Kidney (tissue), 14 donors: Measurements from ENCODE around the gene KY. TPM values are rescaled to one million over a fixed set of nuclear protein-coding genes. Genes with fewer than 3 reads are reported as not detected.

Experiments used
- DNase-seq, 5 donors: peaks; one replicate each; pipeline ENCODE4 v3.0.0-alpha.2; 2013 to 2020
- FAIRE-seq: peaks from 2 replicates; lab custom pipeline; 2012; peaks lifted over from hg19 to GRCh38; lab: Jason Lieb, UNC
- H3K27ac ChIP-seq, 2 donors: one replicate each; pipeline ENCODE4 v1.7.0; 2013; ENCODE audit warnings: low read depth in 2 of 2, low read length in 2 of 2, inconsistent platforms in 1 of 2
- H3K27me3 ChIP-seq: one replicate; pipeline ENCODE4 v1.7.1; 2013; ENCODE audit warnings: low read length, inconsistent platforms; ENCODE audit not compliant: control insufficient read depth, insufficient read depth
- H3K36me3 ChIP-seq, 3 donors: one replicate each; pipeline versions ENCODE4 v1.7.0 to v1.7.1; 2013; ENCODE audit warnings: low read length in 3 of 3, control low read depth in 1 of 3, inconsistent platforms in 1 of 3; ENCODE audit not compliant: insufficient read depth in 3 of 3, control insufficient read depth in 2 of 3
- H3K4me1 ChIP-seq, 3 donors: one replicate each; pipeline versions ENCODE4 v1.7.0 to v1.7.1; 2013; ENCODE audit warnings: low read length in 3 of 3, inconsistent platforms in 1 of 3, low read depth in 1 of 3; ENCODE audit not compliant: control insufficient read depth in 2 of 3, insufficient read depth in 2 of 3
- H3K4me3 ChIP-seq, 3 donors: one replicate each; pipeline versions ENCODE4 v1.7.0 to v1.8.1; 2013; ENCODE audit warnings: low read length in 3 of 3, control low read depth in 1 of 3, inconsistent platforms in 1 of 3
- H3K9ac ChIP-seq, 3 donors: one replicate each; pipeline versions ENCODE4 v1.7.0 to v1.7.1; 2013; ENCODE audit warnings: low read length in 3 of 3, control low read depth in 1 of 3, inconsistent platforms in 1 of 3
- H3K9me3 ChIP-seq, 3 donors: one replicate each; pipeline versions ENCODE4 v1.7.0 to v1.7.1; 2013; ENCODE audit warnings: low read length in 3 of 3, control low read depth in 1 of 3, inconsistent platforms in 1 of 3; ENCODE audit not compliant: control insufficient read depth in 2 of 3, insufficient read depth in 1 of 3
- CTCF ChIP-seq: IDR thresholded peaks from 3 replicates; pipeline ENCODE4 v1.5.1; 2012; ENCODE audit warnings: mild to moderate bottlenecking, moderate library complexity, borderline replicate concordance; ENCODE audit not compliant: insufficient read depth; ENCODE audit errors: extremely low read depth
- intact Hi-C: fragments of 100-400 bp; cut with DNase I; formaldehyde crosslinking; loops from one replicate; pipeline ENCODE4 v1.11.1; 2022
- polyA plus RNA-seq: library from polyadenylated mRNA; stranded (reverse); fragments of 350-450 nt; fragmentation: Illumina TruSeq; extraction: RNeasy Lipid Tissue Mini Kit (QIAGEN cat#74804); gene quantifications from one replicate; pipeline ENCODE4 v1.2.3, GENCODE V29; 2014; ENCODE audit warnings: low read depth, low replicate concordance; ENCODE audit not compliant: insufficient read depth
- total RNA-seq: library from RNA; stranded (reverse); fragmentation: NEBNext Ultra II Directional; extraction: Animal tissue kit (Norgen Biotek cat#: 25700); gene quantifications from one replicate; pipeline ENCODE4 v1.2.1, GENCODE V29; 2021
- donor health status: control.
- donor health status: control.
- donor health status: control.
- donor health status: control.
- donor health status: control.
- donor health status: DM: yes; HTN: yes; CAD: no.
- donor health status: Normal renal cell carcinoma (clear cell type).

KY gene
- total and polyA plus RNA-seq, 2 donors from 2014 or later, result 0.50 to 0.69 TPM

- Histone ChIP-seq H3K36me3 (no peaks in the 10 kb centered on the region), H3K27me3 (no peaks in the 10 kb centered on the region), H3K4me1 (no peaks in the 10 kb centered on the region), H3K27ac (no peak overlapping the region), H3K4me3 (no peak overlapping the region), H3K9ac (no peak overlapping the region), H3K9me3 (no peaks in the 10 kb centered on the region)
- DNase-seq (no peak), FAIRE-seq (no peak)
- intact Hi-C loops, result no loop called here
- TF ChIP-seq CTCF, result no peak
These were observed 5.5 kb upstream of the KY start for GRCh38 chr3:134656211-134656800.

GRCh38 chr3:134655706-134656105, 4.9 kb upstream of the KY start:
- intact Hi-C loops, result no loop called here
- H3K36me3 ChIP-seq, result no peaks in the 10 kb centered on the region
- H3K4me1 ChIP-seq, result no peaks in the 10 kb centered on the region
- no peaks in the 10 kb centered on the region for H3K27me3 ChIP-seq
- no peak for FAIRE-seq
- no peak for TF ChIP-seq CTCF
- H3K9ac ChIP-seq, result no peak overlapping the region
- no peak for DNase-seq
- H3K4me3 ChIP-seq, result no peak overlapping the region
- no peak overlapping the region for H3K27ac ChIP-seq
- H3K9me3 ChIP-seq, result no peaks in the 10 kb centered on the region

- no peak for TF ChIP-seq CTCF
- Histone ChIP-seq H3K27ac (no peak overlapping the region), H3K36me3 (no peaks in the 10 kb centered on the region), H3K27me3 (no peaks in the 10 kb centered on the region), H3K4me3 (no peak overlapping the region), H3K4me1 (peaks cover 0 to 2% (median 0%) of the 10 kb centered on the region in 3 donors), H3K9me3 (no peaks in the 10 kb centered on the region), H3K9ac (no peak overlapping the region)
- no peak for FAIRE-seq
- intact Hi-C loops, result no loop called here
- no peak for DNase-seq
These were observed 3.2 kb upstream of the KY start for GRCh38 chr3:134654031-134654430.
